Activated naive CD4-positive, alpha-beta T cell treated with Interleukin-2 at 50 U/mL for 16 hours (primary cell): ENCODE measurements around the gene INO80D.
"Not testable (repeated sequence)": the region's sequence is repeated elsewhere in the genome, so short reads cannot be mapped to it uniquely, and the experiment has no call there.

Experiments used
- DNase-seq: peaks from one replicate; pipeline ENCODE4 v3.0.0-alpha.2; 2020

The INO80D gene

DNA sequence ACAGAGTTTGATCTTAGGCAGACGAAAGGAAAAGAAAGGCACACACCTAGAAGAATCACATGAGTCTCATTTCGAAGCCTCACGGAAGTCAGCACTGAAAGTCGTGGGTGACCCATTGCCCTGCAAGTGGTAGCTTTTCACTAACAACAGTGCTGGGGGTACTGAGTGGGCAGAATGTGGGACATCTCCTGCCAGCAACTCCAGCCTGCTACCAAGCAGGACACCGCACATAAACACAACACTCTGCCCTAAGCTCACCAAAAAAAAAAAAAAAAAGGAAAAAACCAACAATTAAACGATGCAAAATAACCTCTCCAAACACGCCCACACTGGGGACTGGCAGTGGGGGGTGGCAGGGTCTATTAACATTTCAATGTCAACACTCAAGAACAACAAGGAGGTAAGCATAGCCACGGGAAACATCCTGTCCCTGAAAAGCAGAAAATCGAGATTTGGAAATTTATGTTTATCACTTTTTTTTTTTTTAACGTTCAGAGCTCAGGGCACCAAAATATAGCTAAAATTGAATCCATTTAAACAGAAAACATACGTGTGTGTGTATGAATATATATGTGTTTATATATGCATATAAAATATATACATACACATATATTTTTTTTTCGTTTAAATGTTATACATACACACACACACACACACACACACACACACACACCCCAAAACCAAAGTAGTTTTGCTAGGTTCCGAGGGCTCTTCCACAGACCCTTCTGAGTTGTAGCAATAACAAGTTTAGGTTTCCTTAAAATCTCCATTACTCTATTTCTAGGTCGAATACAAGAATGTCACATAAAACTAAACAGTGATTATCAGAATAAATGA lies 2.2 kb downstream of the INO80D start:
- DNase-seq = peak; percentile 32

DNA sequence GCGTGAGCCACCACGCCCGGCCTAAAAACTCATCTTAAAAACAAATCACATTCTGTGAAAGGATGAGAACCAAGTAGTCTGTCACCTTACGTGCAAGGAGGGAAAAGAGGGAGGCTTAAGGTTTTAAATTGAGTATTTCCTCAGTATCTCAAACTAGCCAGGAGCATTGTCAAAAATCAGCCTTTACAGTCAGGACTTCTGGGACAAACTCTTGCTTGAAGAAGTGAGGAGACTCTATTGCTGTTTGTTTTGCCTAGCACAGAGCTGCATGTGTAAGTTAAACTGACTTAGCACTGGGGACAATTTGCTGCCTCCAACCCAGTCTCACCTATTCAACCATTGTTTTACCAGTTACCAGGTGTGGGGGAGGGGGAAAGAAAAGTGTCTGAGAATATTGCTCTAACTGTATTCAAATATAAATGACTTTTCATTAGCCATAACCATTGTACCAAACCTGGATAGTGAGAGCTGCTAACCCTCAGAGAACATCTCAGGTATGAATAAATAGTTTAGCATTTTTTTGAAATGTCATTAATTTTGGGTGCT lies 3.6 kb downstream of the INO80D start:
- DNase-seq = no peak

DNA sequence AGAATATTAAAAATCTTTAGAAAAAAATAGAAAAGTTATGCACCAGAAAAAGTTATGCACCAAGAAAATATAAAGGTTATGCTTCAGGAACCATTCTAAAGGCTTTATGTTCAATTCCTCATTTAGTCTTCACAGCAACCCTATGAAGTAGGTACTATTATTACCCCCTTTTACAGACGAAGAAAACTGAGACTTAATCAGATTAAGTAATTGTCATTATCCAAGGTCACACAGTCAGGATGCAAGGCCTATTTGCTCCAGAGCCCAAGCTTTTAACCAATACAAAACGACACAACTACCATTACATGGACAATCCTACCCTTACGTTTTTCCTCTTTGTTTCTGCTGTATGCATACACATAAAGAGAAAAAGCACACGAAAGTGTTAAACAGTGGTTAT lies 5.0 kb downstream of the INO80D start:
- DNase-seq = no peak

DNA sequence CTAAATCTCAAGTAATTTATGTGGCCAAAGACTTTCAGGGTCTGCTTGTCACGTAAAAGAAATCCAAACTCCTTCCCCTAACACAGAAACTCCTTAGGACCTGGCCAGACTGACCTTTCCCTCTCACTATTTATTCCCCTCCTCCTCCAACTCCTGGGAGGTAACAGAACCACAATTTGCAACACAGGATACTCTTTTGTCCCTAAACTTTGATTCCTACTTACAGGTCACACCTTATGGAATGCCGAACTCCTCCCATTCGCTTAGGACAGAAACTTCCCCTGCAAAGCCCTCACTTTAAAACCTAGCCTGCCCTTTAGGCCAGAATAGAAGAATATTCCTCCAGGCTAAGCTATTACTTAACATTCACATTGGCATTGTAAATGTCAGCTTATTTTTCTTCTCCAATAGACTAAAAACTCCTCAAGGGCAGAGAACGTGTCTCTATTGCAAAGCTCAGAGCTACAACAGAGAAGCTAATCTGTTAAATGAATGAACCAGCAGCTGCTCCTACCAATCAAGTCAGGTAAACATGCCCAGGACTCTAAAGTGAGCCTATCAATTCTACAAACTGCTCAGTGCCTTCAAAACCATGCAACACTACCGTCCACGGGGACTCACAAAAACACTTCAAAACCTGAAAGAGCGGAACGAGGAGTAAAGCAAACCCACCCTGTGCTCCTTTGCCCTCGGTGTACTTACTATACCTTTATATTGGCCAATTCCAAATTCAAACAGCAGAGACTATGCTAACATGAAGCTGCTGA lies 6.1 kb downstream of the INO80D start:
- DNase-seq = no peak

DNA sequence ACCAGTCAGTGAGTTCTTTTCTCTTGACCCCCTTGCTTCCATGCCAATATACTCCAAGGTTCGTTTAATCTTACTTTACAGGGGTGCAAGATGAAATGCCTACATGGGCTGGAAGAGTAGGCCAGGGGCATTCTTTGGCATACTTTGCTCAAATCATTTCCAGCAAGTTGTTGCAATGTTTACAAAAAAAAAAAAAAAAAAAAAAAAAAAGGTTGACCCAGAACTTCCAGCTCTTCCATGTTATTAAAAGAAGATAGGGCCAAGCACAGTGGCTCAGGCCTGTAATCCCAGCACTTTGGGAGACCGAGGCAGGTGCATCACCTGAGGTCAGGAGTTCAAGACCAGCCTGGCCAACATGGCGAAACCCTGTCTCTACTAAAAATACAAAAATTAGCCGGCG lies 8.1 kb downstream of the INO80D start:
- not testable (repeated sequence) for DNase-seq

DNA sequence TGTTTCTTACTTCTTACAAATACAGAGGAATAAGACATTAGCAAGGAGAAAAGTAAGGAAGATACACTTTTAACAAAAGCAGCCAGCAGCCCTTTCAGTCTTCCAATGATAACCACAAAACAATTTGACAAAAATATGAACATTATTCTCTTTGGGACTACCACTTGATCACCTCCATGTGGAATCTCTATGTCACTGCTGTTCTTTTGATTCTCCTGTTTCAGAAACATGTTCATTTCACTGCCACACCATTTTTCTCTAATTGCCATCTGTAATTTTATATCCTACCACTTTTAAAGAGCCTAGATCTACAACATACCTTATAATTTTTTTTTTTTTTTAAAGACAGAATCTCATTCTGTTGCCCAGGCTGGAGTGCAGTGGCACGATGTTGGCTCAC lies 10.9 kb downstream of the INO80D start:
- DNase-seq = no peak

DNA sequence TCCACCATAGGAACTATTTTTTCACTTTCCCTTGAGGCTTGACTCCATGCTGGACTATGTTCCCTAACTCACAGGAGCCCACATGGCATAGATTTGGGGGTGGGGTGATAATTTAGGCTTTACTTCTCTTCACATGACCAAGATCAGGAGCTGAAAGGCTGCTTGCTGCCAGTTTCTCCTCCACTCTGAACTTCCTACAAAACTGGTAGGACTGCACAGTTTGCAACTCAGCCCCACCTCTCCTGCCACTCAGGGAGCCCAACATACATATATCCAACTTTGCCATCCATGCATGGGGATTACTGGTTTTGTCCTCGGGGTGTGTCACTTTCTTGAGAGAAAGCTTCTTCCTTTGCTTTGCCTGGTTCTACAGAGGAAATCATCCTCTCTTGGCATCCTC lies 14.2 kb downstream of the INO80D start:
- DNase-seq = no peak

DNA sequence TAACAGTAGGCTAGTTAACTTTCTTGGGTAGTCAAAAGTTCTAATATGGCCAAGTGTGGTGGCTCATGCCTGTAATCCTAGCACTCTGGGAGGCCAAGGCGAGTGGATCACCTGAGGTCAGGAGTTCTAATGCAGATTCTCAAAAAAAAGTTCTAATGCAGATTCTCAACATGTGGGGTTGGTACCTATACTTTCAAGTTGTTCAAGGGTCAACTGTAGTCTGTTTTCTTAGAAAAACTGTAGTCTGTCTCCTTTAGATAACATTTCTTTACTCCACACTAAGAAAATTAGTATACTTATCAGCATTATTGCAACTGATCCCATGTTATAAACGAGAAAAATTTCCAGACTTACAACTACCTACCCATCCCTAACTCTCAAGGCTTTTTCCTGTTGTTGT lies 16.6 kb downstream of the INO80D start:
- DNase-seq = no peak

DNA sequence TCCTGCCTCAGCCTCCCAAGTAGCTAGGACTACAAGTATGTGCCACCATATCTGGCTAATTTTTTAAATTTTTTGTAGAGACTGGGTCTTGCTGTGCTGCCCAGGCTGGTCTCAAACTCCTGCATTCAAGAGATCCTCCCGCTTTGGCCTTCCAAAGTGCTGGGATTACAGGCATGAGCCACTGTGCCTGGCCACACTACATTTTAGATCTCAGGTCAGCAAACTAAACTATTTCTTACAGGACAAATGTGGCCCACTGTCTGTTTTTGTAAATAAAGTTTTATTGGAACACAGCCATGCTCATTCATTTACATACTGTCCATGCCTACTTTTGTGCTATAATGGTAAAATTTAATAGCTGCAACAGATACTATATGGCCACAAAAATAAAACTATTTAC lies 17.8 kb downstream of the INO80D start:
- no peak for DNase-seq

DNA sequence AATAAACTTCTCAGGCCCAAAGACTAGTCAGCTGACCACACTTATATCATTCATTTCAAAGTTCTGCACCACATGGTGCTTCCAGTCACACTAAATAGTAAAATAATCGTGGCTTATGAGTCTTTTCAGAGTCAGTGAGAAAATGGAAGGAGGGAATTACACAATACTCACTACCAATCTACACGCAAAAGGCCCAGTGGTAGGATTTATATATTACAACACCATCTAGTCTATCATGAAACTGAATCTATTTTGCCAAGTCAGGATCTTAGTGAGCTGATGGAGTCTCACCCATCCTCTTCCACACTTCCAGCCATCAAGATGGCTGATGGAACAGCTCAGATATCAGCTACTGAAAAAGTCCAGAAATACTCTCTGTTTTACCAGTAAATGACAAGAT lies 21.9 kb downstream of the INO80D start:
- no peak for DNase-seq

DNA sequence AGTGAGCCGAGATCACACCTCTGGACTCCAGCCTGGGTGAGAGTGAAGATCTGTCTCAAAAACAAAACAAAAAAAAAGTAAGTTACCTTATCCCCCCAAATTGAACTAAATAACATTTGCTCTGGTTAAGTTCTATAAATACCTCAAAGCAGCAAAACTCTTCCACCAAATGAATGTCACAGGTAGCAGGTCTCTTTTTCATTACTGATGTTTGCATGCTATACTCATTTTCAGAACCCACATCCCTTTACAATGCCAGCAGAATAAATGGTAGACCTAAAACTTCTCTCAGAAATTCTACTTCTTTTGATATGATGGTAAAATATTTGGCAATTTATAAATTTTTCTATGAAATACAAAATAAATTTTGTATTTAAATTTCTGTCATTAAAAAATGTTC lies 22.3 kb downstream of the INO80D start:
- no peak for DNase-seq

DNA sequence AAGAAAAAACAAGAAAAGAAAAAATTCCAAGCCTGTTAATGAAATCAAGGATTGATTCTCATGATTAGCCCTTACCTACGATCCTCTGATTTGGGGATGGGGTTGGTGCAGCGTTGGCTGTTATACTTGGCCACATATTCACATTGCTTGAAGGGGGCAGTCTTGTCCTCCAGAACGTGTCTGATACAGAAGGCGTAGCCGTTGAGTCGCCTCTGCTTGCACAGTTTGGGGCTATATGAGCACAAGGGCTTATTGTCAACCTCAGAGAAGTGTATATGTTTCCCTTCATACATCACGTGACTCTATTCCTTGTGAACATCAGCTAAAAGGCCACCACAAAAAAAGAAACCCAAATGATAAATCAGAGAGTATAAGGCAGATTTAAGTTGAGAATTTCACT lies 23.2 kb downstream of the INO80D start:
- DNase-seq = no peak

DNA sequence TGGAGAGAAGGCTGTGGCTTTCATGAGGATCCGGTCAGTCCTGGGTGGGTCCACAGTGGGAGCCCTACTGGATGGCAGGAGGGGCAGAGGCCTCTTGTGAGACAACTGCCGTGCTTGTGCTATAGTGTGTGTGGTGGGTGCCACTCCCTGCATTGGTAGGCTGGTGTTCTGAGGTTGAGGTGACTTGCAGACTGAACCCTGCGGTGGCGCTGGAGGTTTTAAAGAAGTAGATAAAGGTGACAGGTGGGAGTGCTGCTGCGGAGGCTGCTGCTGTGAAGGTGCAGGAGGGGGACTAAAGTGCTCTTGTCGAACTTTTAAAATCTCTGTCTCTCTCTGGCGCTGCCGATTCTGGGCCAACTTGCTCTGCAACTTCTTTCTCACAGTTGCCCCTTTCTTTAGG lies 29.7 kb downstream of the INO80D start:
- no peak for DNase-seq

DNA sequence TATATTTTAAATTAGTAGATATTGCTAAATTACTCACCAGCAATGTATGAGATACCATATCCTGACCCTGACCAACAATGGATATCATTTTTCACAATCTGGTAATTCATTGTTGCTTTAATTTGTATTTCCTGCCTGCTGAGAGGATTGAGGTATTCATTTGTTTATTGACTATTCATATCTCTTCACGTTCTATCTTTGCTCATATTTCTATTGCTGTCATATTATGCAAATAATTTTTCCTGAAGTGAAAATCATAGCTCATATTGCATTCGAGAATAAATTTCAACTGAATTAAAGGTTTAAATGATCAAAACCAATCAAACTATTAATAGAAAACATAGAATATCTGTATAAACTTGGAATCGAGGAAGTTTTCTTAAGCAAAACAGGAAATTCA lies 31.0 kb downstream of the INO80D start:
- no peak for DNase-seq

DNA sequence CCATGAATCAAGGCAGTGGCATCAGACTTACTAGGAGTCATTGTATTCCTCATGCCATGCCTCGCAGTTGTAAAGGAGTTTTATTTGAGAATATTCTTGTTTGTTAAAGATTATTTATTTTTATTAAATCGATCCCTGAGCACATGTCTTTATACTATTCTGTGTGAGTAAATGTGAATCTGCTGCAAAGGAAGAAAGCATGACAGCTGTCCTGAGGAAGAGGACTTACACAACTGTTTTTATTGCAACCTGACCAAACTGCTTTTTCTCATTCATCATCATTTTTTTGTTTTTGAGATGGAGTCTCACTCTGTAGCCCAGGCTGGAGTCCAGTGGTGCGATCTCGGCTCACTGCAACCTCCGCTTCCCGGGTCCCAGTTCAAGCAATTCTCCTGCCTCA lies 34.1 kb downstream of the INO80D start:
- DNase-seq = no peak

DNA sequence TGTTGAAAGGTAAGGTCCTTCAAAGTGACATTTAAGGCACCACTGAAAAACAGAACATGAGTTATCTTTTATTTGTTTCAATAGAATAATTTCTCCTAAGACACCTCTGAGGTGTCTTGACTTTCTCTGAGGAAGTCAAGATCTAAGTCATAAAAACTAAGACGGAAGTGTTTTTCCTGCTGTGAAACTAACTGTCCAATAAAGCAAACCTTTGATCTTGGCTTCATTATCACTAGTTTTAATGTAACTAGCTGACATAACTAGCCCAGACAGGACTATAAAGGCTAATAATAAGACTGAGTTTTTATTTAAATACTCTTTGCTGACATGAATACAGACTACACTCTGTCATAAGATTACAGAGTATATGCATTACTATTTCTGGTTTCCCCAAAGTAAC lies 36.6 kb downstream of the INO80D start:
- DNase-seq = no peak

DNA sequence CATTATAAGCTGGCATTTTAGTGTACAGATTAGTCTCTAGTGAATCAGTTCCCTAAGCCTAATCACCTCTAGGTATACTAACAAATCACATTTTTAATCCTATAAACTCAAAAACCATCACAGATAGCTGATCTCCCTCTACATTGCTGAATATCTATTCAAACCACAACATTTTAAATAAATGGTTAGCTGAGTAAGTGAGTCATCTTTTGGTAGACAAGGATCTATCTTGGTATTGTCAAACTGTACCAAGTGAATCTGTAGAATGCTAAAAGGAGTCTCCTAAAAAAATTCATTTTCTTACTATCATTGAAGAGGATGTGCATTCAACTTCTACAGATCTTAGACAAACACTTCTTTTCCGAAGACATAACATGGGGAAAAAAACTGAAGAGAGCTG lies 40.7 kb downstream of the INO80D start:
- DNase-seq = no peak

DNA sequence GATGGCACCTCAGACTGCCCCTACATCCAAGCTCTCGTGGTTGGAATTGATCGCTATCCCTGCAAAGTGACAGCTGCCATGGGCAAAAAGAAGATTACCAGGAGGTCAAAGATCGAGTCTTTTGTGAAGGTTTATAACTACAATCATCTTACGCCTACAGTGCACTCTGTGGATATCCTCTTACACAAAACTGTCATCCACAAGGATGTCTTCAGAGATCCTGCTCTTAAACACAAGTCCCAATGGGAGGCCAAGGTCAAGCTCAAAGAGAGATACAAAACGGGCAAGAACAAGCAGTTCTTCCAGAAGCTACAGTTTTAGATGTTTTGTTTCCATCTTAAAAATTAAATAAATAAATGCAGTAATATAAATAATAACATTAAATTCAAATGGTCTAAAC lies 45.4 kb downstream of the INO80D start:
- no peak for DNase-seq

DNA sequence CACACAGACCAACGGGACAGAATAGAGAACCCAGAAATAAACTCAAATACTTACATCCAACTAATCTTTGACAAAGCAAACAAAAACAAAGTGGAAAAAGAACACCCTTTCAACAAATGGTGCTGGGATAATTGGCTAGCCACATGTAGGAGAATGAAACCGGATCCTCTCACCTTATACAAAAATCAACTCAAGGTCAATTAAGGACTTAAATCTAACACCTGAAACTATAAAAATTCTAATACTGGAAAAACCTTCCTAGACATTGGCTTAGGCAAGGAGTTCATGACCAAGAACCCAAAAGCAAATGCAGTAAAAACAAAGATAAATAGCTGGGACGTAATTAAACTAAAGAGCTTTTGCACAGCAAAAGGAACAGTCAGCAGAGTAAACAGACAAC lies 50.6 kb downstream of the INO80D start:
- DNase-seq = not testable (repeated sequence)

DNA sequence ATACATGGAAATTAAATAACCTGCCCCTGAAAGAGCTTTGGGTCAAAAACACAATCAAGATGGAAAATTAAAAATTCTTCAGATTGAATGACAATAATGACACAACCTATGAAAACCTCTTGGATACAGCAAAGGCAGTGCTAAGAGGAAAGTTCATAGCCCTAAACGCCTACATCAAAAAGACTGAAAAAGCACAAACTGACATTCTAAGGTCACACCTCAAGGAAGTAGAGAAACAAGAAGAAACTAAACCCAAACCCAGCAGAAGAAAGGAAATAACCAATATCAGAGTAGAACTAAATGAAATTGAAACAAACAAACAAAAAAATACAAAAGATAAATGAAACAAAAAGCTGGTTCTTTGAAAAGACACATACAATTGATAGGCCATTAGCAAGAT lies 52.5 kb downstream of the INO80D start:
- DNase-seq = not testable (repeated sequence)

DNA sequence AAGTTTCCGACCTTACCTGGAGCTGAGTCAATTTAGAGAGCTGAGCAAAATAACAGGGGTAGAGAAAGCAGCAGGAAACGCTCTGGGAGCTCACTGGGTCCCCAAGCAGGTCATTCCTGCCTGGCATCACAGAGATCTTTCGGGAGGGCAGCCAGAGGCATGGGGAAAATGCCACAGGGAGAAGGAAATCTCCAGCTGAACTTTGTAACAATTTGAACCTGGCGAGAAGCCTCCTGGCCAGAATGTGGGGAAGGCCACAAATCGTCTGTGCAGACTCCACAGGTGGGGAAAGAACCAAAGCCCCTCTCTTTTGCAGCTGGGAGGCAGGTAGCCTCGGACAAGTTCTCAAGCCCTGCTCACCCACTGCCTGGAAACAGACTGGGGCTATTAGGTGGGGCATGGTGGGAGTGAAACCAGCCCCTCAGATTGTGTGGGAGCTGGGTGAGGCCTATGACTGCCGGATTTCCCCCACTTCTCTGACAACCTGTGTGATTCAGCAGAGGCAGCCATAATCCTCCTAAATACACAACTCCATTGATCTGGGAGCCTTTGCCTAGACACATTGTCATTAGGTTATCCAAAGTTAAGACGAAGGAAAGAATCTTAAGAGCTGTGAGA lies 53.9 kb downstream of the INO80D start:
- no peak for DNase-seq

DNA sequence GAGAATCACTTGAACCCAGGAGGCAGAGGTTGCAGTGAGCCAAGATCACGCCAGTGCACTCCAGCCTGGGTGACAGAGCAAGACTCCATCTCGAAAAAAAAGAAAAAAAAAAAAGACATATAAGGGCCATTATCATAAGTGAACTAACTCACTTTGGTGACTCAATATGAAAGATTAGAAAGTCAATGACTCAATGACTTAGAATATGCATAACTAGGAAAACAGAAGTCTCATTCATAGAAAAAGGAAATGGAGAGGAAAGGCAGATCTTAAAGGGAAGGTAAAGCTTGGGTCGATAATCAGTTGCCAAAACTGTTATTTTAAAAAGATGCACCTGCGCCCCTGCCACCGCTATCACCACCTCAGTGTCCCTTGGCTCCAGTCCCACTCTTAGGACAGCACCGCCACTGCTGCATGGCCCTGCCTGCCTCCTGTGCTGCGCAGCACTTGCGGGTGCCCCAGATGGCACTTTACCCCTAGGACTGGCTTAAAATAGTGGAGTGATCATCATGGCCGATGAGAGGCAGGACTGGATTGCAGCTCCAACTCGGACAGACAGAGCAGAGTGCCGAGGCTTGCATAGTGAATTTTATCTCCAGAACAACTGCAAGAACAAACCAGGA lies 54.7 kb downstream of the INO80D start:
- no peak for DNase-seq

DNA sequence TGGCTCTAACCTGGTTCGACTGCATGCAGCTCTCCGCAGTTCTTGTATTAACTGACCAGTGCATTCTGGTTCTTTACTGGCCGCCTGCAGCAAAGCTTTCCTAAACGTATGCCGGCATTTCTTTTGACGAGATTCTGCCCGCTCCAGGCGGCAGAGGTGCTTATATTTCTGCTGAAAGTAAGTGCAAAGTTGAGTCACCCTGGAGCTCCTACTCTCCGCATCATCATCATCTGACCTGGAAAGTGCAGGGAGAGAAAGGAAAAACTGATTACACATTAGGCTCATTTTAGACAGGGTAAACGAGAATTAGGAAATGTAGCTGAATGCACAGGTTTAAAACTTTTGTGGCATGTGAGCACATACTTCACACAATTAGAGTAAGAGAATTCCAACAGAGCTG lies 57.9 kb downstream of the INO80D start:
- DNase-seq = no peak
